ENCODE measurements around the gene PAN2. TPM values are rescaled to one million over a fixed set of nuclear protein-coding genes. Genes with fewer than 3 reads are reported as not detected.
"Not testable (repeated sequence)": the region's sequence is repeated elsewhere in the genome, so short reads cannot be mapped to it uniquely, and the experiment has no call there.

The PAN2 gene
- total RNA-seq, 4 donors from 2014 or later = 95.7 to 148 (median 134) TPM

GRCh38 chr12:56282579-56282978 lies 51.2 kb downstream of the PAN2 start:
- H3K27ac ChIP-seq = no peak overlapping the region
- no peak for TF ChIP-seq CTCF (IDR thresholded peaks at IDR 0.05)
- TF ChIP-seq POLR2A (IDR thresholded peaks at IDR 0.05) = no peak
- WGBS, 2 donors = 98 to 100% methylated on average over 2 of the region's 2 CpGs
- peaks cover 0 to 9% of the 10 kb centered on the region in 2 donors for H3K4me1 ChIP-seq
- H3K4me3 ChIP-seq (replicated peaks in 1 of 3) = no peak overlapping the region
- intact Hi-C loops (cut with DNase I) = no loop called here
- no peak for DNase-seq
- H3K27me3 ChIP-seq = no peaks in the 10 kb centered on the region
- H3K9me3 ChIP-seq = no peaks in the 10 kb centered on the region
- peaks cover 63 to 73% of the 10 kb centered on the region in 2 donors for H3K36me3 ChIP-seq

GRCh38 chr12:56282030-56282429 lies 51.8 kb downstream of the PAN2 start:
- Histone ChIP-seq H3K9me3 (no peaks in the 10 kb centered on the region), H3K4me1 (peaks cover 0 to 7% of the 10 kb centered on the region in 2 donors), H3K27me3 (no peaks in the 10 kb centered on the region), H3K4me3 (replicated peaks in 1 of 3) (no peak overlapping the region), H3K36me3 (peaks cover 63 to 76% of the 10 kb centered on the region in 2 donors), H3K27ac (no peak overlapping the region)
- no peak for DNase-seq
- TF ChIP-seq POLR2A (IDR thresholded peaks at IDR 0.05) = no peak
- TF ChIP-seq CTCF (IDR thresholded peaks at IDR 0.05) = no peak
- WGBS, 2 donors = 81 to 92% methylated on average over 6 of the region's 6 CpGs
- intact Hi-C loops (cut with DNase I) = no loop called here

DNA sequence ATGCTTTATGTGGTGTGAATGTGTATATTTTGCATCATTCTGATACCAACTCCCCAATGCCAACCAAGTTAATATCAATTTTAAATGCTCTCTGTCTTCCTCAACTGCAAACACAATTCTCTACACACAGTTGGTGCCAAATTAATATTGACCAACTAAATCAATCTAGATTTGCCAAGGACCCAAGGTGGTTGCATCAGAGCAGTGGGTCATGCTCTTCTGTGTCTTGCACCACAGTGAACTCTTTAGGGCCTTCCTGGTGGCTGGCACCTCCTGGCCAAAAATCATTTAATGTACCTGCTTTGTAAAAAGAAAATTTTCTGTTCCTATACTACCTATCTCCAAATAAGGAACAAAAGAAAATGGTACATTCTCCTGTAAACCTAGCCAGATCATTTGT lies 53.0 kb downstream of the PAN2 start:
- DNase-seq = no peak
- Histone ChIP-seq H3K9me3 (no peaks in the 10 kb centered on the region), H3K27ac (no peak overlapping the region), H3K4me1 (no peaks in the 10 kb centered on the region), H3K27me3 (no peaks in the 10 kb centered on the region), H3K4me3 (replicated peaks in 1 of 3) (no peak overlapping the region), H3K36me3 (peaks cover 72 to 86% of the 10 kb centered on the region in 2 donors)
- TF ChIP-seq POLR2A (IDR thresholded peaks at IDR 0.05) = no peak
- TF ChIP-seq CTCF (IDR thresholded peaks at IDR 0.05) = no peak
- intact Hi-C loops (cut with DNase I) = no loop called here

GRCh38 chr12:56278905-56279304 lies 54.9 kb downstream of the PAN2 start:
- H3K4me3 ChIP-seq (replicated peaks in 1 of 3) = no peak overlapping the region
- no peaks in the 10 kb centered on the region for H3K4me1 ChIP-seq
- TF ChIP-seq CTCF (IDR thresholded peaks at IDR 0.05) (no peak), POLR2A (IDR thresholded peaks at IDR 0.05) (no peak)
- intact Hi-C loops (cut with DNase I) = no loop called here
- no peaks in the 10 kb centered on the region for H3K9me3 ChIP-seq
- H3K27me3 ChIP-seq = no peaks in the 10 kb centered on the region
- no peak overlapping the region for H3K27ac ChIP-seq
- peaks cover 78 to 97% of the 10 kb centered on the region in 2 donors for H3K36me3 ChIP-seq
- WGBS, 2 donors = 92 to 97% methylated on average over 3 of the region's 3 CpGs
- no peak for DNase-seq

- Histone ChIP-seq H3K27me3 (no peaks in the 10 kb centered on the region), H3K9me3 (no peaks in the 10 kb centered on the region), H3K27ac (no peak overlapping the region), H3K36me3 (peaks cover 70% of the 10 kb centered on the region in 2 donors), H3K4me1 (no peaks in the 10 kb centered on the region), H3K4me3 (replicated peaks in 1 of 3) (no peak overlapping the region)
- 90 to 95% methylated on average over 2 of the region's 2 CpGs for WGBS, 2 donors
- TF ChIP-seq CTCF (IDR thresholded peaks at IDR 0.05) (no peak), POLR2A (IDR thresholded peaks at IDR 0.05) (no peak)
- intact Hi-C loops (cut with DNase I) = no loop called here
- DNase-seq = no peak
Observed at GRCh38 chr12:56274299-56274698, 59.5 kb downstream of the PAN2 start.

- 86 to 90% methylated on average over 2 of the region's 2 CpGs for WGBS, 2 donors
- H3K4me3 ChIP-seq (replicated peaks in 1 of 3); intact Hi-C loops (cut with DNase I); H3K9me3 ChIP-seq; H3K4me1 ChIP-seq; H3K27me3 ChIP-seq; H3K27ac ChIP-seq; DNase-seq: not testable (repeated sequence)
- H3K36me3 ChIP-seq = peaks cover 52 to 53% of the 10 kb centered on the region in 2 donors
Observed at GRCh38 chr12:56272468-56272867, 61.3 kb downstream of the PAN2 start.

All from thyroid gland (tissue), 4 donors.